HepG2 (cell line): ENCODE results near the gene ANAPC10. TPM values are rescaled to one million over a fixed set of nuclear protein-coding genes. Genes with fewer than 3 reads are reported as not detected.

Experiments
- ATF6 ChIP-seq: sonication (generic); formaldehyde crosslinking; conservative IDR thresholded peaks from 2 replicates; pipeline ENCODE4 v1.4.0; 2020; ENCODE audit warnings: missing genetic modification reagents
- DPF2 ChIP-seq: sonication (generic); formaldehyde crosslinking; IDR thresholded peaks from 2 replicates; pipeline ENCODE4 v1.4.0; 2020; ENCODE audit warnings: mild to moderate bottlenecking, low read depth, missing genetic modification reagents, borderline replicate concordance
- HNF1B ChIP-seq: sonication (generic); formaldehyde crosslinking; IDR thresholded peaks from 2 replicates; pipeline ENCODE4 v1.5.1; 2020; ENCODE audit warnings: mild to moderate bottlenecking, moderate library complexity, missing genetic modification reagents
- MBNL3 ChIP-seq: fragments of 250-450 bp; sonication (Bioruptor Pico); conservative IDR thresholded peaks from 2 replicates; pipeline ENCODE4 v1.8.0; 2022; ENCODE audit warnings: mild to moderate bottlenecking, inconsistent platforms
- MED1 ChIP-seq: sonication (generic); formaldehyde crosslinking; IDR thresholded peaks from 2 replicates; pipeline ENCODE4 v1.4.0; 2020; ENCODE audit warnings: missing genetic modification reagents
- MEIS2 ChIP-seq: sonication (generic); formaldehyde crosslinking; IDR thresholded peaks from 2 replicates; pipeline ENCODE4 v1.9.0; 2021; ENCODE audit warnings: mild to moderate bottlenecking, missing genetic modification reagents
- MIER2 ChIP-seq: IDR thresholded peaks from 2 replicates; pipeline ENCODE4 v1.6.1; 2016; ENCODE audit warnings: missing biosample characterization, missing genetic modification reagents
- ONECUT2 ChIP-seq: sonication (generic); formaldehyde crosslinking; IDR thresholded peaks from 2 replicates; pipeline ENCODE4 v1.4.0; 2020; ENCODE audit warnings: missing genetic modification reagents
- PREB ChIP-seq: sonication (generic); formaldehyde crosslinking; IDR thresholded peaks from 2 replicates; pipeline ENCODE4 v1.4.0; 2020; ENCODE audit warnings: missing genetic modification reagents
- PRPF4 ChIP-seq: fragments of 200-400 bp; formaldehyde crosslinking; IDR thresholded peaks from 2 replicates; pipeline ENCODE4 v1.6.1; 2016; ENCODE audit warnings: low read length, low read depth; ENCODE audit not compliant: poor library complexity, severe bottlenecking
- RFX5 ChIP-seq: IDR thresholded peaks from 2 replicates; pipeline ENCODE4 v1.6.1; 2011; ENCODE audit warnings: low read depth, low read length, improper control_type of control experiment
- ZFY ChIP-seq: sonication (generic); formaldehyde crosslinking; IDR thresholded peaks from 2 replicates; pipeline ENCODE4 v1.4.0; 2020; ENCODE audit warnings: missing genetic modification reagents
- ZKSCAN8 ChIP-seq: IDR thresholded peaks from 2 replicates; pipeline ENCODE4 v1.6.1; 2016; ENCODE audit warnings: borderline replicate concordance, missing genetic modification reagents, missing compliant biosample characterization
- ZNF224 ChIP-seq: sonication (generic); formaldehyde crosslinking; IDR thresholded peaks from 2 replicates; pipeline ENCODE4 v1.5.0; 2020; ENCODE audit warnings: mild to moderate bottlenecking, missing genetic modification reagents
- ZNF577 ChIP-seq: sonication (generic); formaldehyde crosslinking; IDR thresholded peaks from 2 replicates; pipeline ENCODE4 v1.4.0; 2020; ENCODE audit warnings: mild to moderate bottlenecking, low read depth, missing genetic modification reagents, borderline replicate concordance
- ZNF615 ChIP-seq: sonication (generic); formaldehyde crosslinking; IDR thresholded peaks from 2 replicates; pipeline ENCODE4 v1.5.0; 2020; ENCODE audit warnings: mild to moderate bottlenecking, missing genetic modification reagents, borderline replicate concordance
- polyA plus RNA-seq, 8 experiments: library from polyadenylated mRNA; depleted of rRNA in 3 of 8; stranded (reverse) in 7 of 8; unstranded in 1 of 8; fragments of >200 nt; fragmentation: Illumina TruSeq in 4 of 8; extraction: Trizol in 4 of 8; gene quantifications; 2 replicates each; pipeline versions ENCODE4 v1.2.1 to v1.2.3, GENCODE V29; 2011 to 2016; ENCODE audit warnings: low read depth in 4 of 8, missing spikeins in 1 of 8, mixed read lengths in 1 of 8; ENCODE audit not compliant: insufficient read depth in 1 of 8
- total RNA-seq, 5 experiments: library from RNA; depleted of rRNA; stranded (reverse); fragments of >200 nt; fragmentation: Illumina TruSeq; extraction: Trizol; gene quantifications; 2 replicates each; pipeline ENCODE4 v1.2.3, GENCODE V29; 2016; ENCODE audit warnings: low read depth in 1 of 5
- TF ChIP-seq, protein P1 (sequence below): sonication (generic); formaldehyde crosslinking; IDR thresholded peaks from 2 replicates; pipeline ENCODE4 v1.4.0; 2020; ENCODE audit warnings: missing genetic modification reagents
- TF ChIP-seq, protein P2 (sequence below): sonication (generic); formaldehyde crosslinking; IDR thresholded peaks from 2 replicates; pipeline ENCODE4 v1.4.0; 2020; ENCODE audit warnings: missing genetic modification reagents
- TF ChIP-seq, protein P3 (sequence below): sonication (generic); formaldehyde crosslinking; IDR thresholded peaks from 2 replicates; pipeline ENCODE4 v1.4.0; 2020; ENCODE audit warnings: mild to moderate bottlenecking, missing genetic modification reagents

The ANAPC10 gene
- total and polyA plus RNA-seq, 2 of the 13 experiments (the other 11 are each of a cell fraction or from before 2014, with no cell fraction given) = 21.9 to 32.7 TPM

DNA sequence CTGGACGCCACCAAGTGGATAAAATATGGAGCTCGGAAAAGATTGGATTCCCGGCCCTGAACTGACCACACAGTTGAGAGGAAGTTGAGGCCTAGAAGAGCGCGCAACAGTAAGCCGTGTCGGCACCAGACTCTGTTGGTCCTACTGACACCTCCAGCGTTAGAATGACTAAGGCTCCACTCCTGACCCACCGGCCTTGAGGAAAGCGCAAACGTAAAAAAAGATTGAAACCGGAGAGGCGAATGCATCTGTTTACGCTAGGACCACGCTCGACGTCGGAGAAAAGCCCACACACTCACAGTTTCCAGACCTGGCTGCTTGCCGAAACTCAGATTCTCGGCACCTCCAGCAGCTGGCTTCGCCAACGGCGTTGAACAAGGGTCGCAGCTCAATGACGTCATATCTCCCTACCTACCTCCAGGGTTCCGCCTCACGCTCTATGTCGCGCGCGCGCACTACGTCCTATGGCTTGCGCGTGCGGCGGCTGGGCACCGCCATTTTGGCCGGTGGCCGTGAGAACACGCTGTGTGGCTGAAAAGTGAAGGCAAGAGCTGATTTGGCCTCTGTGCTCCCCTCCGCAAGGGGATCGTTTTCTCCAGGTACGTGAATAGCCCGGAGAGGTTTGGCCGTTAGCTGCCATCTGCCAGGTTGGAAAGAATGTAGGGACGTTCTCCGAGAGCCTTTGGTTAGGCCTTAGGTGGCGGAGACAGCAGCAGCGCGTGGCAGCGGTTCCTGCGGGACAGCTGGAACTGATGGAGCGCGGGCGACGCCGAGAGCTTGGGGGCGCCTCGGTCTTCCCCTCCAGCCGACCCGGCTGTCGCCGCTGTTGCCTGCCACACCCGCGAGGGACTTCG lies at the start of gene ANAPC10, which contains the start of gene ABCE1 (continued):
- no peak; the same call in 1 of the 2 replicates for TF ChIP-seq ZNF224 (CRISPR knock-in tag)
- 0 out of 2 replicates have a peak, but pooled peaks have one; percentile 58 for TF ChIP-seq ZNF577 (CRISPR knock-in tag)
- TF ChIP-seq MEIS2 (CRISPR knock-in tag) = no peak
- no peak for TF ChIP-seq MIER2
- TF ChIP-seq, protein P1, sequence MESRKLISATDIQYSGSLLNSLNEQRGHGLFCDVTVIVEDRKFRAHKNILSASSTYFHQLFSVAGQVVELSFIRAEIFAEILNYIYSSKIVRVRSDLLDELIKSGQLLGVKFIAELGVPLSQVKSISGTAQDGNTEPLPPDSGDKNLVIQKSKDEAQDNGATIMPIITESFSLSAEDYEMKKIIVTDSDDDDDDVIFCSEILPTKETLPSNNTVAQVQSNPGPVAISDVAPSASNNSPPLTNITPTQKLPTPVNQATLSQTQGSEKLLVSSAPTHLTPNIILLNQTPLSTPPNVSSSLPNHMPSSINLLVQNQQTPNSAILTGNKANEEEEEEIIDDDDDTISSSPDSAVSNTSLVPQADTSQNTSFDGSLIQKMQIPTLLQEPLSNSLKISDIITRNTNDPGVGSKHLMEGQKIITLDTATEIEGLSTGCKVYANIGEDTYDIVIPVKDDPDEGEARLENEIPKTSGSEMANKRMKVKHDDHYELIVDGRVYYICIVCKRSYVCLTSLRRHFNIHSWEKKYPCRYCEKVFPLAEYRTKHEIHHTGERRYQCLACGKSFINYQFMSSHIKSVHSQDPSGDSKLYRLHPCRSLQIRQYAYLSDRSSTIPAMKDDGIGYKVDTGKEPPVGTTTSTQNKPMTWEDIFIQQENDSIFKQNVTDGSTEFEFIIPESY (CRISPR knock-in tag) = no peak
- TF ChIP-seq, protein P2, sequence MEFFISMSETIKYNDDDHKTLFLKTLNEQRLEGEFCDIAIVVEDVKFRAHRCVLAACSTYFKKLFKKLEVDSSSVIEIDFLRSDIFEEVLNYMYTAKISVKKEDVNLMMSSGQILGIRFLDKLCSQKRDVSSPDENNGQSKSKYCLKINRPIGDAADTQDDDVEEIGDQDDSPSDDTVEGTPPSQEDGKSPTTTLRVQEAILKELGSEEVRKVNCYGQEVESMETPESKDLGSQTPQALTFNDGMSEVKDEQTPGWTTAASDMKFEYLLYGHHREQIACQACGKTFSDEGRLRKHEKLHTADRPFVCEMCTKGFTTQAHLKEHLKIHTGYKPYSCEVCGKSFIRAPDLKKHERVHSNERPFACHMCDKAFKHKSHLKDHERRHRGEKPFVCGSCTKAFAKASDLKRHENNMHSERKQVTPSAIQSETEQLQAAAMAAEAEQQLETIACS (CRISPR knock-in tag) = peak; percentile 92
- TF ChIP-seq, protein P3, sequence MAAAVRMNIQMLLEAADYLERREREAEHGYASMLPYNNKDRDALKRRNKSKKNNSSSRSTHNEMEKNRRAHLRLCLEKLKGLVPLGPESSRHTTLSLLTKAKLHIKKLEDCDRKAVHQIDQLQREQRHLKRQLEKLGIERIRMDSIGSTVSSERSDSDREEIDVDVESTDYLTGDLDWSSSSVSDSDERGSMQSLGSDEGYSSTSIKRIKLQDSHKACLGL (CRISPR knock-in tag) = peak; percentile 99; the same call in 1 of the 2 replicates
- TF ChIP-seq PRPF4 = no peak
- peak; percentile 32; the same call in 1 of the 2 replicates for TF ChIP-seq ZKSCAN8 (CRISPR knock-in tag)
- TF ChIP-seq MED1 (CRISPR knock-in tag) = peak; percentile 80; the same call in 1 of the 2 replicates
- TF ChIP-seq RFX5 = peak; percentile 78; the same call in 1 of the 2 replicates
- TF ChIP-seq PREB (CRISPR knock-in tag) = no peak
- TF ChIP-seq ZNF615 = no peak
- peak; percentile 83 for TF ChIP-seq HNF1B (CRISPR knock-in tag)
- no peak for TF ChIP-seq DPF2
- TF ChIP-seq ZFY (CRISPR knock-in tag) = peak; percentile 97
- TF ChIP-seq ATF6 (CRISPR knock-in tag) = peak; percentile 58; the same call in 1 of the 2 replicates
- no peak for TF ChIP-seq ONECUT2
- no peak for TF ChIP-seq MBNL3 (CRISPR knock-in tag)
